Right kidney (tissue), 1 donor: ENCODE data around the gene SLC30A5.

Experiments
- DNase-seq: peaks from one replicate; pipeline ENCODE4 v3.0.0-alpha.2; 2016

Gene SLC30A5

DNA sequence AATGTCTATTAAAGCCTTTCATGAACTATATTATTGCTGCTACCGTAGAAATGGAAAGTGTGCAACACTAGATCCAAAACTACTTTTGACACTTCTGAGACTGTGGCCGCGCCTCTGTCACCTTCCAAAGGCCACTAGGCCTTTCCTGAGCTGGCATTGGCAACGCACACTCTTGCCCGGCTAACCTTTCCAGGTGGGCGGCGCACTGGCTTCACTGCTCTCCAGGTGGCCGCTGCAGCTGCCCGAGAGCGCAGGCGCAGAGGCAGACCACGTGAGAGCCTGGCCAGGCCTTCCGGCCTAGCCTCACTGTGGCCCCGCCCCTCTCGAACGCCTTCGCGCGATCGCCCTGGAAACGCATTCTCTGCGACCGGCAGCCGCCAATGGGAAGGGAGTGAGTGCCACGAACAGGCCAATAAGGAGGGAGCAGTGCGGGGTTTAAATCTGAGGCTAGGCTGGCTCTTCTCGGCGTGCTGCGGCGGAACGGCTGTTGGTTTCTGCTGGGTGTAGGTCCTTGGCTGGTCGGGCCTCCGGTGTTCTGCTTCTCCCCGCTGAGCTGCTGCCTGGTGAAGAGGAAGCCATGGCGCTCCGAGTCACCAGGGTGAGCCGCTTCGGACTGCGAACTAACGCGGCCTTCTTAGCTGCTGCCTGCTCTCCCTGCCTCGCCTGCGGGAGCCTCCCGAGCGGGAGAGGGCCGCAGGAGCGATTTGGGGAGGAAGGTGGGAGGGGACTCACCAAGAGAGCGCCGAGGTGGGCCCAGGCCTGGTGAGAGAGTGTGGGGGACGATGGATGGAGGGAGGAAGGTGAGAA, 73.1 kb downstream of the SLC30A5 start, which contains the start of gene CCNB1:
CCNB1 (plus strand) TSS at position 465 of the 807 bp plus-strand sequence; CDS start at position 578, 113 bp downstream.
- peak; percentile 89 for DNase-seq

DNA sequence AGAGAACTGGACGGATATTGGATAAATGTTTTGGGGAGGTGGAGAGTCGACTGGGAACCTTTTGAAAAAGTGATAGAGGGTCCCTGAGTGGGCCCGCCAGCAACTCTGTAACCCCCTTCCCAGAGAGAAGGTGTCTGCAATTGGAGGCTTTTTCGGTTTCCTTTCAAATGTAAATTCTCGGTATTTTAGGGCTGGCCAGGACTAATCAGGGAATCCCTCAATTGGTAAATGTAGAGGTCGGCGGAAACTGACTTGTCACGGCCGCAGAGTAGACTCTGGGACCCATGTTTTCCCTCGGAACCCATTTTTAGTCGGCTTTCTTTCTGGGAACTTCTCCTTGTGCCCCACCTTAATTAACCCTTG, 73.7 kb downstream of the SLC30A5 start:
- no peak for DNase-seq

DNA sequence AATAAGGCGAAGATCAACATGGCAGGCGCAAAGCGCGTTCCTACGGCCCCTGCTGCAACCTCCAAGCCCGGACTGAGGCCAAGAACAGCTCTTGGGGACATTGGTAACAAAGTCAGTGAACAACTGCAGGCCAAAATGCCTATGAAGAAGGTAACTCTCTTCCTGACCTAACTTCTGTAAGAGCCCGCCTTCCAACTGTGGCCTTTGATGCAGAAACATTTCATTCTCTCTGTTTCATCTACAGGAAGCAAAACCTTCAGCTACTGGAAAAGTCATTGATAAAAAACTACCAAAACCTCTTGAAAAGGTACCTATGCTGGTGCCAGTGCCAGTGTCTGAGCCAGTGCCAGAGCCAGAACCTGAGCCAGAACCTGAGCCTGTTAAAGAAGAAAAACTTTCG, 74.1 kb downstream of the SLC30A5 start:
- DNase-seq = no peak

DNA sequence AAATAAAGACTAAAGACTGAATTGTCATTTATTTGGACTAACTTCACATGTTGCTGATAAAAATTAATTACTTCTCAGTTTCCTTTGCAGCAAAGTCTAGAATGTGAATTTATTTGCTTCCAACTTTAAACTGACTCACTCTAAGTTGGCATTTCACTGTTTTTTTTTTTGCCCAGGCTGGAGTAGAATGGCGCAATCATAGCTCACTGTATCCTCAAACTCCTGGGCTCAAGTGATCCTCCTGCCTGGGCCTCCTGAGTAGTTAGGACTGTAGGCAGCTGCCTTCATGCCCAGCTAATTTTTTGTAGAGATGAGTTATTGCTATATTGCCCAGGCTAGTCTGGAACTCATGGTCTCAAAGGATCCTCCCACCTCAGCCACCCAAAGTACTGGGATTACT, 76.7 kb downstream of the SLC30A5 start:
- DNase-seq = no peak

DNA sequence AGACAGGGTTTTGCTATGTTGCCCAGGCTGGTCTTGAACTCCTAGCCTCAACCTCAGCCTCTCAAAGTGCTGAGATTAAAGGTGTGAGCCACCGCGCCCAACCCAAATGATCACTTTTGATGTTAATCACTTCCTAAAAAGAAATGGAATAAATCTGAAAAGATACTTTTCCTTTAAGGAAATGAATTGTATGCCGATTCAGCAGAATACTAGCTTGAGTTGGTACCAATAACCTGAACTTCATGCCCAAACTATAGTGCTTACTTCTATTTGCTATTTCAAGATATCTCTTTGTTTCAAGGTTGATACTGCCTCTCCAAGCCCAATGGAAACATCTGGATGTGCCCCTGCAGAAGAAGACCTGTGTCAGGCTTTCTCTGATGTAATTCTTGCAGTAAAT, 77.2 kb downstream of the SLC30A5 start:
- DNase-seq = no peak
